GM19023 (cell line): Measurements from ENCODE around the gene TNS3.
A peak's percentile ranks its signal among the peaks of the same experiment; 100 is the strongest.
"Not testable (repeated sequence)": the region's sequence is repeated elsewhere in the genome, so short reads cannot be mapped to it uniquely, and the experiment has no call there.

Experiments
- ATAC-seq: cut with Tn5 transposase; IDR thresholded peaks from one replicate; pipeline ENCODE4 v1.9.1; 2021; ENCODE audit warnings: mild to moderate bottlenecking, moderate library complexity; ENCODE audit not compliant: unreplicated experiment

TNS3 gene

DNA sequence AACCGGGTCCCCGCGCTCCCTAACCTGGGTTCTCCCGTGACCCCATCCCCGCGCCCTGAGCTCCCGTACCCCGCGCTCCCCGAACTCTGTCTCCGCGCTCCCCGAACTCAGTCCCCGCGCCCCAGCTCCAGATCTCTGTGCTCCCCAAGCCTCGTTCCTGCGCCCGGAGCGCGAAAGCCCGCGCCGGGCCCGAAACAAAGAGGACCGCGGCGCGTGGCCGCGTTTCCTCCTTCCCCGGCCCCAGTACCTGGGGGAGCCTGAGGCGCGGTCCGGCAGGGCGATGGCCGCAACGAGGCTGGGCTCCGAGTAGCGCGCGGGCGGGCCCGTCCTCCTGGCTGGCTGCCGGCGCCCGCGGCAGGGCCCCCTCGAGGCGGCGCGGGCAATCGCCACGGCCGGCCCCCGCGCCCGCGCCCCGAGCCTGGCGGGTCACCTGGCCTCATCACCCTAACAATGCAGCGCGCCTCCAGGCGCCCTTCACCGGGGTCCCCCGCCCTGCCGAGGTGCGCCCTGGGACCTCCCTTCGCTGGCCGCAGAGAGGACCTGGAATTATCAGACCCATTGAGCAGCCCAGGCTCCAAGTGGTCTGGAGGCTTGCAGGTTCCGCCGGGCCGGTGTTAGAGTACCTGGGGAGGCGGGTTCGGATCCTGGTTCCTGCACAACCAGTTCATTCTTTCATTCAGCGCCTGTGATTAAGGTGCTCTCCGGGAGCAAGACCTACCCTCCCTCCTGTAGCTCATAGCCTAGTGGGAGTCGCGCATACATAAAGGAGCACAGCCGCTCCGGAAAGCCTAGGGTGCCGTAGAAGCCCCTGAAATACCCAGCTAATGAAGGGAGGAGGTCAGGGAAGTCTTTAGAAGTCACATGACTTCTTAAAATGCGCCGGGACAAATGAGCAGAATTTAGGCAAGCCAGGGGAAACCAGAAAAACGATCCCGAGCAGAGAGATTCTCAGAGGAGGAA, at the start of gene TNS3:
TNS3 (minus strand) TSS at position 308 of the 960 bp plus-strand sequence. CDS start 142,475 bp downstream, outside the sequence.
- ATAC-seq, result no peak

- ATAC-seq, result no peak
Measured at GRCh38 chr7:47631711-47632110, 49.8 kb upstream of the TNS3 start.

DNA sequence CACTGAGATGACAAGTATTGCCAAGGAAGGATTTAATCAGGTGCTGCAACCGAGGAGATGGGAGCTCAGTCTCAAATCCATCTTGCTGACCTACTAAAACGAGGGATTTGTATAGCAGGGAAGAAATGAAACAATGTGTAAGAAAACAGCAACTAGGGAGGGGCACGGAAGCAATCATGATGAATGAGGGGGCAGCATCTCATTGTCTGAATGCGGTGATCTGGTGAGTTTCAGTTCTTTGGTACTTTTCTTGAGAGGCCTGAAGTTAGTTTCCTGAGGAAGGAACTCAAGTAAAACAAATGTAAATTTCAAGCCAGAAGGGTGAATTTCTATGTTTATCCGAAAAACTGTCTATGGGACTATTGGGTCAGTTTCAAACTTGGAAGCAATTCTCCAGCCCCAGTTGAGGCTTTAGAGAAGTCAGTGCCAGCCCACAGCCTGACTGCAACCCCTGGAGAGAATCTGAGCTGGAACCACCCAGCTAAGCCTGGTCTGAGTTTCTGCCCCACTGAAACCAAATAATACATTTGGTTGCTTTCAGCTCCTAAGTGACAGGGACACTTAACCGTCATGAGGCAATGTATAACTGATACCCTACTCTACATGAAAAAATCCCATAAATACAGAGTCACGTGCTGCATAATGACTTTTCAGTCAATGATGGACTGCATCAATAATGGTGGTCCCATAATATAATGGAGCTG, 45.8 kb upstream of the TNS3 start:
- ATAC-seq, result peak; percentile 68

GRCh38 chr7:47625861-47626715, 44.2 kb upstream of the TNS3 start:
- ATAC-seq, result no peak

GRCh38 chr7:47624689-47625088, 42.8 kb upstream of the TNS3 start:
- no peak for ATAC-seq

DNA sequence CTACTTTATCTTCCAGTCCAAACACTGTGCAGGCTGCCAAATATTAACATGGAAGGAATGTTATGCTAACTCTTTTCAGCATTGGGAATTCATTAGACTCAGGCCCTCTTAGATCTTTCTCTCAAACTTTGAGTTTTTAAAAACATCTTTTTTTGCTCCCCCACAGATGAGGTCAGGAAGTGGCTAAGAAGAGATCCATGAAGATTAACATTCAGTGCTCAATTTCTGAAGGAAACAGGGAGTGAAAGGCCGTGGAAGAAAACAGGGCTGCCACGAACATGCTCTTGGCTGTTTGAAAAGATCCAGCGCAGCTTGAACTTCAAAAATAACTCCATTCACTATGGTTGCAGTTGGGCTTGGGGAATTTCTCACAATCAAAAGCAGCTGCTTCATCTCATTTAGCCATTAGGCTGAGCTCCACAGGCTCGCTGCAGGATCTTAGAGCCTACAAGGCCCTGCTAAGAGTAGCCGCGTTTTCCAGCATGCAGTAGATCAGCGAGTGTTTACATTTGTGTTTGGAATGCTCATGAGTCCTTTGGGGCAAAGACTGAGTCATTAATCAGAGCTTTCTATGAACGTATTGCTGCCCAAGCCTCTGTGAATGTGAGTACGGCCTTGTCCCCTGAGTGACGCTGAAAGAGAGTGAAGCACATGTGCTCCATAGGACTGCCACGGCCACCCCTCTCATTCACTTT, 41.2 kb upstream of the TNS3 start:
- no peak for ATAC-seq

- ATAC-seq, result no peak
Measured at GRCh38 chr7:47622586-47622945, 40.7 kb upstream of the TNS3 start.

GRCh38 chr7:47621979-47622561, 40.2 kb upstream of the TNS3 start:
- no peak for ATAC-seq

DNA sequence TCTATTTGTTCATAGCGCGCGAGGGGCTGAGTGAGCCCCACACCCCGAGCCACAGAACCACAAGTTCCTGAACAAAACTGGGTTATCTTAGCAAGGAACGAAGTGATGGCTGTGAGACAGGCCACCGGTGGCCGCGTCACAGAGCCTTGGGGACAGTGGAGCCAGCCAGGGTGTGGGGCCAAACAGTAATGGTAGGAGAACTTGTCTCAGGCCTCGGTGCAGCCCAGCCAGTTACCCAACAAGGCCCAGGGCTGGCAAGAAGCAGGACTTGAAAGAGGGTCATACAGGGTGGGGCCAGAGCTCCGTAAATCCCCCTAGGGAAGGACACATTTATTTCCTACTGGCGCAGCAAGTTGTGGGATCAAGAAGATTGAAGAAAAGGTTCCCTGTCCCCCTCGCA, 39.4 kb upstream of the TNS3 start:
- no peak for ATAC-seq

DNA sequence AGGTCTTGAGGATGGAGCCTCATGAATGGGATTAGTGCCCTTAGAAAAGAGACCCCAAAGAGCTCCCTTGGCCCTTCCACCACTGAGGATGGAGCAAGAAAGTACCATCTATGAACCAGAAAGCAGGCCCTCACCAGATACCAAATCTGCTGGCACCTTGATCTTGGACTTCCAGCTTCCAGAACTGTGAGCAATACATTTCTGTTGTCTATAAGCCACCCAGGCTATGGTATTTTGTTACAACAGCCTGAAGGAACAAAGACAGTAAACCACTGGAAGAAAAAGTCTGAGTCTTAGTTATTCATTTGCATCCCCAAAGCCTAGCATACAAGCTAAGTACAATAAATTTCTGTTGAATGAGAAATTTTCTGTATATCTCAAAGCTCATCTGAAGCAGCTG, 37.9 kb upstream of the TNS3 start:
- ATAC-seq, result no peak

GRCh38 chr7:47617131-47617530, 35.2 kb upstream of the TNS3 start:
- no peak for ATAC-seq

- ATAC-seq, result no peak
Measured at GRCh38 chr7:47614450-47614849, 32.5 kb upstream of the TNS3 start.

DNA sequence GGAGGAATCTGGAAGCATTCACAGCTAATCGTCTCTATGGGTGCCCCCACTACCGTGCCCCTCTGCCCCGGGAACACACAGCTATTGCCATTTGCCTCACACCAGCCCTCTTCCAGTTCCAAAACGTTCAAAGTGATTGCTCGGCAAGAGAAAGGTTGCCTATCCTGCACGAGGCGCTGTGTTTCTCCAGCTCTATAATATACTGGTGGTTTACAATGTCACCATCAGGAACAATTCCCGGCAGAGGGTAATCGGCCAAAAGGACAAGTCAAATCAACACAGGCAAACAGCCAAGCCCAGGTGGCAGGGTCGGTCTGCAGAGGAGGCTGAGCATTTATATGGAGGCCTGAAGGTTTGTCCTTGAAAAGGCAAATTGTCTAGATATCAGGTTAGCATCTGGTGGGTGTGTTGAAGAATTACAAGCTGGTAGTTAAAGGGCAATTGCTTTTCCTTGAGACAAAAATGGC, 29.2 kb upstream of the TNS3 start:
- ATAC-seq, result no peak

- no peak for ATAC-seq
Measured at GRCh38 chr7:47610506-47611044, 28.7 kb upstream of the TNS3 start.

- ATAC-seq, result no peak
Measured at GRCh38 chr7:47609803-47610452, 28.0 kb upstream of the TNS3 start.

- ATAC-seq, result not testable (repeated sequence)
Measured at GRCh38 chr7:47606593-47607046, 24.7 kb upstream of the TNS3 start.

- no peak for ATAC-seq
Measured at GRCh38 chr7:47605816-47606575, 24.1 kb upstream of the TNS3 start.

- no peak for ATAC-seq
Measured at GRCh38 chr7:47604496-47604890, 22.6 kb upstream of the TNS3 start.
